ENCODE data around the gene TMEM235.
A peak's percentile ranks its signal among the peaks of the same experiment; 100 is the strongest.

The TMEM235 gene

DNA sequence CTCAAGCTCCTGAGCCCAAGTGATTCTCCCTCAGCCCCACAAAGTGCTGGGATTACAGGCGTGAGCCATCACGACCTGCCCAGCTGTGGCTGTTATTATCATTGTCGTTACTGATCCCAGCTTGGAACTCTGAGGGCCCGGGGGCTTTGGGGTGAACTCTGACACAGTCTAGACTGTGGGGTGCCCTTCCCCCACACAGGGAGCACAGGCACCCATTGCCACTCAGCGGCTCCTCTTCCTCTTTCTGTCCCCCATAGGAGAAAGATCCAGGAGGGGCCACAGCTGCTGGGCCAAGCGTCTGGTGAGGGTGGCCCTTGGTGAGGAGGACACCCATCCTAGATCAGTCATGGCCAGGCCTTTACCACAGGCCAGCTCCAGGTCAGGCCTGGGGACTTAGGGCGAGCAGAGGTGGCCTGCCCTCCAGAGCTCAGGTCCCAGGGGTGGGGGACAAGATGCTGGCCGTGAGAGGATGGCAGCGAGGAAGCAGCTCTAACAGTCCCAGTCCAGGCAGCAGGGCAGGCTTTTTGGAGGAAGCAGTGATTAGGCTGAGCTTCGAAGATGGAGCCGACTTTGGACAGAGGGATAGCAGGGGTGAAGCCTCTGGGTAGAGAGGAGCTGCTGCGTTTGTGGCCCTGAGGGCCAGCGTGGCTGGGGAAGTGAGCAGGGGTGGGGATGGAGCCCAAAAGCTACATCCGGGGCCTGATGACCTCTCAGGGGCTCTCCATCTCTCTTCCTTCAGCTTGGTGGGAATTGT is 24.7 kb downstream of the TMEM235 start:
- no peak for DNase-seq

DNA sequence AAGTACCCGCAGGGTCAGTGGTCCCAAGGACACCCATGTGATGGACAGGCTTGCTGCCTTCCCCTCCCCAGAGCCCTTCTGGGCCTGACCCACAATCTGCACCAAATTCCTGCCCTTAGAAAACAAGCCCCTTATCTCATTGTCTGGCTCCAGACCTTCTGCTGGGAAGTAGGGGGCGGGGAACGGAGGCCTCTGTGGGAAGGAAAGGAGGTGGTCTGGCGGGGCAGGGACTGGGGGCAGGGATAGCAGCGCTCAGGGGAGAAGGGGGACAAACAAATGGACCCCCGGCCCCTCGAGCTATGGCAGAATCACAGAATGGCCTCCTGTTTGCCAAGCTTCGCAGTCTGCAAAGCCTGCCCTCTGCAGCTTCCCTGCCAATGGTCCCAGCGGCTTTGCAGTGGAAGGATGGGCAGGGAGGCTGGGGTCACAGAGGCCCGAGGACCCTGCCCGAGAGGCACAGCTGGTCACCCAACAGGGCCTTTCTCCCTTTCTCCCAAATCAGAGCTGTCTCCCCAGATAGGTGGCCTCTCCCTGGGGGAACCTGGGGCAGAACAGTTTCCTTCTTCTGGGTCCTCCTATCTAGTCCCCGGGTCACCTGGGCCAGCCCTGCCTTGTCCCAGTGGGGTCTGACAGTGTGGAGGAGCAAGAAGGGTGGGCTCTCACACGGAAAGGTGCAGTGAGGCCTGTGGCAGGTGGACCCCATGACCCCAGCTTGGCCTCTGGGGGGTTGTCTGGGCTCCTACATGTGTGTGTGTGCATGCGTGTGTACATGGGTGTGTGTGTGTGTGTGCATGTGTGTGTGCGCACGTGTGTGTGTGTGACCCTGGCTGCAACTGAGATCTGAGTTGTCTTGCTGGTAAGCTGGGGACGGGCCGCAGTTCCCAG is 25.5 kb downstream of the TMEM235 start:
- DNase-seq = no peak

DNA sequence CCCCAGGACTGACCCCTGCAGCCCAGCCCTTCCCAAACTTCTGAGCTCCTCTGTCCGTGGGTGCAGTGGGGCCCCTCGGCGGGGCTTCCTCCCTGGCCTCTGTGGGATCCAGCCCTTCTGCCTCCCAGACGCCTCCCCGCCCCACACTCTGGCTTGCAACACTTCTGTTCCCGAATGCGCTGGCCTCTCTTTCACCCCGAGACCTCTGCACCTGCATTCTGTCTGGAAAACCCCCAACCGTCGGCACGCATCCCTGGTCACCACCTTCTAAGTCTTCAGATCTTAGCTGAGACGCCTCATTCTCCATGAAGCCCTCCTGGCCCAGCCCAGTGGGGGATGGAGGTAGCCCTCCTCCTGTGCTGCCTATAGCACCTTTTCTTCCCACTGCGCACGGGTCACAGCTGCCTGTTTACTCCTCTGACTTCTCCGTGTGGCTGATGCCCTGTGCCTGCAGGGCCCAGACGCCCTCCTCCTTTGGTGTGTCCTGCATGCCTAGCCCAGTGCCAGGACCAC is 26.4 kb downstream of the TMEM235 start:
- DNase-seq = peak; percentile 83

DNA sequence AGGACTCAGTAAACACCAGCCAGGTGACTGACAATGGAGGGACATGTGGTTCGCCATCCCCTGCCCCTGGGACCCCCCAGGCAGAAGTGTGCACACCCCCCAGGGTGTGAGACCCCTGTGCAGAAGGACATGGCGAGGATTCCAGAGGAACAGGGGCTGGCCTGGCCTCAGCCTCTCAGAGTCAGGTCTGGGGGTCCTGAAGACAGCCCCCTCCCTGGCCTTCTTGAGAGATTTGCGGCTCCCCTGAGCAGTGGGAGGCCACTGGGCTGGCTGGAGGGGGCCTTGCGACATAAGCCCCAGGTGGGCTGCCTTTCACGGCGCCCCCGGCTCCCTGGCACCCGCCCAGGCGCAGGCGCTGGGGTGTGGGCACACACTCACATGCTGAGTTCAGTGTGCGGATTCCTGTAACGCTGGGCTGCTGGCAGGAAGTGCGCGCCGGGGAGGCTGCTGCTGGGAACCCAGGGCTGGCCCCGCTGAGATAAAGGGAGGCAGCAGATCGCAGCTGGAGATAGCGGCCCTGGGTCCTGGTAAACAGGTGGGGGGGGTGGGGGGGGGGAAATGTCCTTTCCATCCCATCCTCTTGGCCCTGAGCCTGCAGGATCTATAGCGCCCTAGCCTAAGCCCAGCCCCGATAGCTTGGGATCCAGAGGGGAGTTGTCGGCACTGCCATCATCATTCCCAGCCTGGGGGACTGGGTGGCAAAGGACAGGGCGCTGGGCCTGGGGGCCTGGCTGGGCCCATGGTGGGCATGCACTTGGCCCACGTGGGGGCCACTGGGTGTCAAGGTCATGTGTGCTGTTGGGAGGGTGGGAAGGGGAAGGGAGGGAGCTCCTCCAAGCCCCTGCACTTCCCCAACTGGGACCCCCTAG is 27.1 kb downstream of the TMEM235 start:
- peak; percentile 83 for DNase-seq

DNA sequence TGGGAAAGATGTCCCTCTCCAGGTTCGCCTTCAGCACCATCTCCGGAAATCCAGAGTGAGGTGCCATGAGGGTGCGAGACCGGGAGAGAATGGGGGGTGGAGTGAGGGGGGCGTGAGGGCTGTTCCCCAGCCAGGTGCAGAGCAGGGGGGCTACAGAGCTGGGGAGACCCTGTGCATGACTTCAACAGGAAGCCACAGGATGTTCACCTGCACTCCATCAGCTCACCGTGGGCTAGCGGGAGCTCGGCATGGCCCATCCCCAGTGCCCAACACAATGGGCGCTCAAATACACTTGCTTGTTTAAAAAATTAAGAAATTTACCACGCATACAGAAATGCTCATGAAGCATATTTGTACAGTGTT is 27.7 kb downstream of the TMEM235 start:
- DNase-seq = no peak

DNA sequence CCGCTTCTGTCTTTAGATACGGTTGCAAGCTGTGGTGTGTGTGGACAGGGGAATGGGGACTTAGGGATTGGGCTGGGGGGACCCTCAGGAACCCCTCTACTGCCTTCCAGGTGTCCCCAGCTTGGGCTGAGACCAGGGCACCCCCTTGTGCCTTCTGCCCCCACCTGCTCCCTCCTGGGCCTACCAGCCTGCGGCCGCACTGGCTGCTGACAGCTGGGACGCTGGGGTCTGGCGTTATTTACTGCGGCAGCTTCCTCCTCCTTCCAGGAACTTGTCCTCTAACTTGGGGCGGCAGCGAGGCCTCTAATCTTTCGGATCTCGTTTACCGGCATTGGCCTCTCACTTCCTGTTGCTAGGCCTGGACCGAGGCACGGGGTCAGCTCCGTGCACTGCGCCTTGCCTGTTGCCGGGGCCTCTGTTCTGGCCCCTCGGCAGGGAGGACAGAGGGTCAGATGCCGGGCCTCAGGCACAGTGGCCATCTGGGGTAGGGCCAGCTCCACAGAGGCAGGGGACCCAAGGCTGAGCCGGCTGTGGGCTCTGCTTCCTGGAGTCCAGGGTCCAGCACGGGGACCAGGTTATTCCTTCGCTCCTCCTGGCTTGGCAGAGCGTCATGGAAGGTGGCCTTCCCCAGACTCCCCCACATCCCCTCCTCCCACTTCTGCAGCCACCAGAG is 31.8 kb downstream of the TMEM235 start:
- peak; percentile 88 for DNase-seq

DNA sequence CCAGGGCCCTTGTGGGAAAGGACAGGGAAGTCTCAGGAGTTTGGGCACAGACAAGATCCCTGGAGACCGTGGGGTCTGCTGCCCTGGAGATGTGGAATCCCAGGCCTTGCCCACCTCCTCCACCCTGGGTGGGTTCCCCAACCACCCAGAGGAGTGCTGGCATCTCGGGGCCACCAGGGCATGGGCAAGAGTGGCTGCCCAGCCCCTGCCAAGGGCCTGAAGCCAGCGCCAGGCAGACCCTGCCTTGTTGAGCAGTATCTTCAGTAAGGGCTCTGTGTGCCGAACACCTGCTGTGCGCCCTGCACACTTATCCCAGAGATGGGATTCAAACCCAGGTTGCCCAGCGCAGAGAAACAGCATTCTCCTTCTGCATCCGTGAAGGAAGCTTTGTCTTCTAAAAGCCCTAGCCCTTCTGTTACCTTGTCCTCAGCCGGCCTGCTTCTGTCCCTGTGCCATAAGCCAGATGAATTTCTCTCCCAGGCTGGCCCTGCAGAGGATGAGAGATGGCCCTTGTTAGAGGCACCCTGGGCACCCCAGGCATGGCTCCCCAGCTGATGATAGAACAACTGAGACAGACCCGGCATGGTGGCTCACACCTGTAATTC is 32.4 kb downstream of the TMEM235 start:
- DNase-seq = no peak

DNA sequence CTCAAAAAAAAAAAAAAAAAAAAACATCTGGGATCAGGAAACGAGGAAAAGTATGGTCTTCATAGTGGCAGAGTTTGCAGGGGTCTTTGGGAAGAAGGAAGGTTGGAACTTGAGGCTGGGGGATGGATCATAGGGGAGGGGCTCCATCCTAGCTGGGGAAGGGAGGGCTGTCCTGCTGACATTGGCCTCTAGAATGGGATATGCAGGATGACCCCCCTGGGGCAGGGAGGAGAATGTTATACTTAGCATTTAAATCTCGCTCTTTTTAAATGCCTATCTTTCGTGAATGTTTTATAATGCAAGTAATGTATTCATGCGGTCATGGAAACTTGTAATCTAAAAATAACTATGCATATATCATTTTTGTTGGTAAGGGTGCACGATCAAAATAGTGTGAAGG is 33.2 kb downstream of the TMEM235 start:
- DNase-seq = no peak

DNA sequence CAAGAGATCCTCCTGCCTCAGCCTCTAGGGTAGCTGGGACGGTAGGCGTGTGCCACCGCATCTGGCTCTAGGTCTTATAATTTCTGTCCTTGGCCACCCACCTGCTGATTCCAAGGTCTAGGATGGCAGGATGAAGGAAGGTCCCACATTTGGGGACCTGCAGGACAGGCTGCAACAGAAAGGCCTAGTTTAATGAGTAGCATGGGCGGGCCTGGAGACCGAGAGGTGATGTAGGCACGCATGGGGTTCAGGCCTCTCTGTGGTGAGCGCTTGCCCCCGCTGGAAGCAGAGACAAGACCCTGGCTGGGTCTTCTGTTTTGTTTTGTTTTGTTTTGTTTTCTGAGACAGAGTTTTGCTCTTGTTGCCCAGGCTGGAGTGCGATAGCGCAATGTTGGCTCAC is 33.7 kb downstream of the TMEM235 start:
- no peak for DNase-seq

DNA sequence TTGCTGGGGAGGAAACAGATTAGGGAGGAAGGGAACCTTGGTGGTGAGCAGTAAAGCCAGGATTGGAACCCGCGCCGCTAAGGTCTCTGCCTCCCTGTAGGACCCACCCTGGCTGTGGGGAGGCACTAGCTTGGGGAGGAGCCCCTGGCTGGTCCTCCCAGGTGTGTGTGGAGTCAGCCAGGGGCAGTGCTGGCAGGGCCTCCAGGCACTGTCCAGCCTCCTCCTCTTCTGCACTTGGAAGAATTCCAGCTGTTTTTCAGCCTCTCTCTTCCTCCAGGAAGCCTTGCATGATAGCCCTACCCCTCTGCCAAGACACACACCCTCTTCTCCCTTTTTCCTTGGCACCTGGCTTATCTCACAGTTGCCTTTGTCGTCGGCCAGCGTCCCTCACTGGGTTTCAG is 34.8 kb downstream of the TMEM235 start:
- no peak for DNase-seq

DNA sequence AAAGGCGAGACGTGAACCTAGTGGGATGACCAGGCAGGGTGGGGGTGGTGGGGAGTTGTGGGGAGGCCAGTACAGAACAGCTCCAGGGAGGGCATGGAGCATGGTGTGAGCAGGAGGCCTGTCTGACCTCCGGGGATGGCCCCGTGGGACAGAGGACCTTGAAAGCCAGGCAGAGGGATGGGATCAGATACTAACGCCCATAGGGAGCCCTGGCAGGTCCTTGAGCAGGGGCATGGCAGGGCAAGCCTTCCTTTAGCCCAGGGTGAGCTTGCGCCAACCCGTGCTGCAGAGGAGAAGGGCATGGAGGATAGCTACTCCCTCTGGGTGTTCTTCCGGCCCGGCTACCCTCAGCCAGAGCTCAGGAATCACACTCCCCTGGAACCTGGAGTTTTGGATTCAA is 35.3 kb downstream of the TMEM235 start:
- no peak for DNase-seq

DNA sequence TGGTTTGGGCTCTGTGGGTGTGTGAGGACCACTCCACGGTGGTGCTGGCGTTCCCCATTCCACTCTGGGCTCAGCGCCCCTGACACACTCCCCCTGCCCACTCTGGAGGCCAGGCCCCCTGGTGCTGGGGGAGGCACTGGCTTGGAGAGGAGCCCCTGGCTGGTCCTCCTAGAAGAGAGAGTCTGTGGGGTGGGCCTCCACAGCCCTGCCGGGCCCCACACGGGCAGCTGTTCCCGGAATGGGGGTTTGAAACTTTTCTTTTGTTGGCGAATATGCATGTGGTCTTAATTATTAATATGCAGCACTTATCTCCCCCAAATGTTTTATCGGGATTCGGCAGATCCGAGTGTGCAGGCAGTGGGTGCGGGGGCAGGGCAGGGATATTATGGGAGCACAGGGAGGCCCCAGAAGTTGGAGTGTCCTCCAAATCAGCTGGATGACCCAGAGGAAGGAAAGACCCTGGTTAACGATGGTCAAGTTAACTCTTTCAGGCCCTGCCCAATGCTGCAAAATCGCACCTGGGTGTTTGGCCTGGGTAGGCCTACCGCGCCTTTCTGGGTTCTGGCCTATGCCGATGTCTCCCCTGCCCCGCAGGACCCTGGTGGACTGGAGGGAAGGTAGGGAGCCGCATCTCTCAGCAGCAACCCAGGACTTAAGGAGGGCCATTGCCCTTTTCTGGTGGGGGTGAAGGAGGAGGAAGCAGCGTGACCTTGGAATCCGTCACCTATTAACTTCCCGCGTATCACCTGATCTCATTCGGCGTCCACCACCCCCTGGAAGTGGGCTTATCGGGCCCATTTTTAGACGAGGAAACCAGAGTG is 36.0 kb downstream of the TMEM235 start:
- no peak for DNase-seq

DNA sequence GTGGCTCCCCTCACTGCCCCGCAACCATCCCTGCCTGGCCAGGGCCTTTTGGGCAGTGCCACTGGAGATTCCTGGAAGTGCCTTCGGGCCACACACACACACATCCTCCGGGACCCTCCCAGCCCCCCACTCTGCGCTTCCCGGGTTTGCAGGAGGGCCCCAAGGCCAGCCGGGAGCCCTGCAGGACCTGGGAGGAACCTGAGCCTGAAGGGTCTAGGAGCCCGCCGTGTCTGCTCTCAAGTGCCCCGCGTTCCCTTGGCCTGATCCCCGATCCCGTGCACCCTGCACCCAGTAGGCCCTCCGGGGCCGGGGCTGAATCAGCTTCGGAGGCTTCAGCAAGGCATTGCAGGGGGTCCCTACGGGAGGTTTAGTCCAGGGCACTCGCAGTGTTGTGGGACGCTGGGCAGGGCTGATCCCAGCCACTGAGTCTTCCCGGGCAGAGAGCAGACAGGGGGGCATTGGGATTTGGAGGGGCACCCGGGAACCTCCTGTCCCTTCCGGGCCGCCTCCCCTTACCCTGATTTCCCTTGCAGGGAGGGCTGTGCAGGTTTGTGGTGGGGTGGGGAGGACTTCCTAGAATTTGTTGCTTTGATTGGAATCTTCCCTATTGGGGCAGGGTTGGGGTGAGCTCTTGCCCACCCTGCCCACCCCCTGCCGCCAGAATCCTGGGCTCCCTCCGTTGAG is 36.9 kb downstream of the TMEM235 start:
- DNase-seq = no peak

DNA sequence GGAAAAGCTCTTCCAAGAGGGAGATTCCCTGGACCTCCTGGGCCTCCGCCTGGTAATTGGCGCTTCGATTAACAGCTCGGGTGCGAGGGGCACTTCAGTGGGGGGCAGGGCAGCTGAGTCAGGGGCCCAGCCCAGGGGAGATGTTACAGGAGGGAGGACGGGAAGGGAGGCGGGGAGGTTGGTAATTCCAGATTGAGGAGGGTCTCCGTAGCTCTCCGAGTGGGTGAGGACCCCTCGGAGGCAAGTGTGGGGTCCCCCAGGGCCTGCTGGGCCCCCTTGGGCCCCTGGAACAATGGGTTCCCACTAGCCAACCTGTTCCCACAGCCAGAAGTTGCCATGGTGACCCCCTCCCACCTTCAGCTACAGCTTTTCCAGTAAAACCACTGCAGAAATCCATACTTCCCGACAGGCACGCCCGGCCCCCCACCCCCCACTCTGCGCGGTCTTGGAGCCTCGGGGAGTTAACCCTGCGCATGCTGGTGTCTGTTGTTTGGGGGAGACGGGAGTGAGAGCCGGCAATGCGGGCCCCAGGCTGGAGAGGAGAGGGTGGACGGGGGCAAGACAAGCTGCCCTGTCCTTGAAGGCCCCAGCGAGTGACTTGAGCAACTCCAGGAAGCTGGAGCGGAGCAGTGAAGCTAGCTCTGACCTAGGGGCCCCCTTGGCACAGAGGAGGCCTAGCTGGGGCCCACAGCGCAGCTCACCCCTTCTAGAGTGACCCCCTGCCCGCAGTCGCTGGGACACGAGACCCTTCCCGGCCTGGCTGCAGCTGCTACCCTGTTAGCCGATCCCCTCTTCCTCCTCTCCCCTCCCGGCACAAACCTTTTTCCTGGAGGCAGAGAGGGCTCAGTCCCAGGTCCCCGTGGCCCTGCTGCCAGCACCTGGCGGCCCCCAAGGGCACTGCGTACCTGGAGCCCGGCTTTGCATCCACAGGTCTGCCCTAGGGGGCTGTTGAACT is 37.8 kb downstream of the TMEM235 start:
- no peak for DNase-seq

DNA sequence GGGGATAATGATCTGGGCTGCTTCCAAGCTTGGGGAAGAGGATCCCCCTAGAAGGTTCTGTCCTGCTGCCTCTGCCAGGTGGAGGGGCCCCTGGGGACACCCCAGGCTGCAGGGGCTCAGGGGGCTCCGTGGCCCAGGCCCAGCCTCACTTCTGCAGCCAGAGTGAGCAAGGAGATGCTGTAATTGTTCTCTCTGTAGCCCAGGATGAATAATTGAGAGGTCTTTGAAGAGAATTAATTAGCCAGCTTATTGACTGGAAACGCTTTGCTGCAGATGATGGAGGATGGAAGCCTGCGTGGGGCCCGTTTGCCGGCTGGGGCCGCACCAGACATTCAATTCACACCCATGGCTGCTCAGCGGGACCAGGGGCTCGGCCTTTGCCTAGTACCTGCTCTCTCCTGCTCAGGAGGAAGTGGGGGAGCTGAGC is 38.5 kb downstream of the TMEM235 start:
- DNase-seq = no peak

DNA sequence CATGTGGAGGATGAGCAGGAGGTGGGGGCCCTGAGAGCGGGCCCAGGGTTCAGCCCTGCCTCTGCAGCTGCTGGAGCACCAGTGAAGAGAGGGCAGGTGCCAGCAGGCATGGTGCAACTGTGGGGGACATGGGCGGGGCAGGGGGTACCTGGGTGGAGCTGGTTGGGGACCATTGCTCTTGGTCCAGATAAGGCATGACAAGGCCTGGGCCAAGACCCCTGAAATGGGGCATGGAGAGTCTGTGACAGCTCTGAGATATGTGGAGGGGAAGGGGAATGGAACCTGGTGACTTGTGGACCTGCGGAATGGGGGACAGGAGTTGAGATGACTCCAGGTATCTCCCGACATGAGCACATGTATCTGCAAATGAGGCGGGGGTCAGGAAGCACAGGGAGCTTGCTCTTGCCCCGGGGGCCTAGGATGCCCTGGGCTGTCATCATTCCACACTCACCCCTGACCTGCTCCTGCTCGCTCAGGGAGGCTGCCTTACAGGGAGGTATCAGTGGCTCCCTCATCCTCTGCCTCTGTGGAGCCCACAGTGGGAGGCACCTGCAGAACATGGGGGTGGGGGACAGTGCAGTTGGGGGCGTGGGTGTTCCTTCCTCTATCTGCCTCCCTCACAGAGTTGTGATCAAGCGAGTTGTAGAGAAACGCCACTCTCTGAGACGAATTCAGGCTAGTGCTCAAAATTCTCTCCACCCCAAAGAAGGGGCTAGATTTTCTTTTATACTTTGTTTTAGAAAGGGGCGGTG is 40.2 kb downstream of the TMEM235 start:
- DNase-seq = no peak

DNA sequence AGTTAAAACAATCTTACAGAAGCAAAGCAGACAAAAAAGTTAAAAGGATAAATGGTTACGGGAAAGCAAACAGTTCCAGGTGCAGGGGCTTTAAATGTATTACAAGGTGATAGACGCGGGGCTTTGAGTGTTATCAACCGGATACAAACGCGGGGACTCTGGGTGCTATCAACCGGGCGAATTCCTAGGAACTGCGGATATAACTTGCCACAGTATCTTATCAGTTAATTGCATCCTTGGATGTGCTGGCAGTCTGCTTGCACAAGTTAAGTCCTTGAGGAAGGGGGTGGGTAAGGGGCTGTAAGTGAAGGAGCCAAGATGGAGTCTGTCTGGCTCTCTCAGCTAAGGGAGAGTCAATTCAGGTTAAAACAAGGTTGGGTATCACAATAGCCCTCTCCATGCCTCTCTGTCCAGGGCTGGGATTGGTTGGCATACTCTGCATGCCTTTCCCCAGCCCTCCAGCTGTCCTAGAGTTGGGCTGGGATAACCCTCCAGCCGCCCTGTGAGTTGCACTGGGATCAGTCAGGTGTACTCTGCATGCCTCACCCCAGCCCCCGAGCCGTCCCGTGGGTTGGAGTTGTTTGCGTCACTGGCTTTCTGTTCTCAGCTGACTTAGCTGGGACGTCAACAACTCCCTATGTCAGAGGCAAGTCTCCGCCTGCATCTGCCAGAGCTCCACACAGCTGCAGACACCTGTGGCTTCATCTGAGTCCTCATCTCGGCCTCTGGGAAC is 40.9 kb downstream of the TMEM235 start:
- no peak for DNase-seq

DNA sequence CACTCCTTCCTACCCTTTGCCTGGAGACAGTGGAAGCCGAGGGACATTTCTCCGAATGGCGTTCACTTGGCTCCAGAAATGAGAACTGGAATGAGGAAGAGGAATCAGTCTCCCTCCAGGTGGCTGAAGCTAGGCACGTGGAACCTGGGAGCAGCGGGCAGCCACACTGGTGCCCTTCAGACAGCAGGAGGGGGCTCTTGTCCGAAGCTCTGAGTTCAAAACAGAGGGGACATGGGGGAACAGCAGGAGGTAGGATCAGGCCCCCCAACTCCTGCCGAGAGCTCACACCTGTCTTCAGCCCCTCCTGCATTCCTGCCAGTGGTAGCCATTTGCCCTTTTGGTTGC is 41.5 kb downstream of the TMEM235 start:
- DNase-seq = no peak

Measured in GF-D8 (cell line).